Endometrial microvascular endothelial cells (primary cell): ENCODE data around the gene TGFB2. TPM values are rescaled to one million over a fixed set of nuclear protein-coding genes. Genes with fewer than 3 reads are reported as not detected.

Source experiments
- in situ Hi-C: cut with HindIII; loops from 2 replicates; pipeline ENCODE4 v1.10.0; 2017; ENCODE audit warnings: low sequenced_read_pairs, low pct_unique_long_range_greater_than_20kb; ENCODE audit errors: inconsistent ontology term
- total RNA-seq: library from RNA; depleted of rRNA; stranded (reverse); fragments of >200 nt; gene quantifications from one replicate; pipeline ENCODE4 v1.2.3, GENCODE V29; 2015; ENCODE audit errors: inconsistent ontology term

TGFB2 gene
- total RNA-seq, 1 donor from 2014 or later = 8.5 TPM

- in situ Hi-C loops = no loop called here
These were observed 16.4 kb upstream of the TGFB2 start for GRCh38 chr1:218328769-218329168.

DNA sequence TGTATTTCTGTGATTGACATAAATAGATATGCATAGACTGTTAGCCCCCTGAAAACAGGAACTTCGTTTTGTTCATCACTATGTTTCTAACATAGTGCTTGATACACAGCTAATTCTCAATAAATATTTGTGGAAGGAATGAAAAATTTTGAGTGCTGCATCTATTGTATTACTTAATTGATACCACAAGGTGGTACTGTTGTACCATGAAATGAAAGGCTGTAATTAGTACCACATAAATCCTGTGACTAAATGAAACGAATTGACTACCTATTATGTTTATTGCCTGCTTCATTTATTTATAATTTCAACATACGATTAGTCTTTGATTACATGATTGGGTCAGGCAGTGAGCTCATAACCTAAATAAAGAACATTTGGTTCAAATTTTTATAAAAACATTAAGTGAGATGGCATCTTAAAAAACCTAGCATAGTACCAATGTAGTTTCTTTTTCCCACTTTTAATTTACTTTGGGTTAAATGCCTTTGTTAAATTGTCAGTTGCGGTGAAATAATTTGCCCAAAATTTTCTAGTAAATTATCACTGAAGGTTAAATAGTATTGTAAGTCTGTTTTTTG, 15.0 kb upstream of the TGFB2 start:
- in situ Hi-C loops = no loop called here

GRCh38 chr1:218332416-218332815, 12.7 kb upstream of the TGFB2 start:
- in situ Hi-C loops = no loop called here

- in situ Hi-C loops = no loop called here
These were observed 8.8 kb upstream of the TGFB2 start for GRCh38 chr1:218336328-218336727.

DNA sequence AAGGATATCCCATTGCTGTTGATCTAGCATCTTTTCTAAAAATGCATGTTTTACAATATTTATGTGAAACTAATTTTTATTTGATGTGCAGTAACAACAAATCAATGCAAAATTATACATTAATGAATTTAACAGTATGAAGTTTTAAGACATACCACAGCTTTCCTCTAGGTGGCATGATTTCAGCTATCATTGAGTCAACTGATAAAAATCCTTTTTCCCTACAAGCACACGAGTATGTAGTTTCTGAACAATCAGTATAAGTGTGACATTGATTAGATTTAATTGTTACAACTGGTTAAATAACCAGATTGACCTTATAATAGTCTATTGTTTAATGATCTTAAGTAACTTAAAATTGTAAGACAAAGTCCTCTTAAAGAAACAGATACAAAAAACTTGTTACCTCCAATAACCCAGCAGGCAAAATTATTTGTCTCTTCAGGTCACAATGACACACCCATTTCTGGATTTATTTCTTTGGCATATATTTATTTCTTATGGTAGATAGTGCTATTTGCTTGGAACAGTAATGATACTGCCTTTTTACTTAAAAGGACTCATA, 5.8 kb upstream of the TGFB2 start:
- in situ Hi-C loops = no loop called here

GRCh38 chr1:218341325-218341724, 3.8 kb upstream of the TGFB2 start:
- in situ Hi-C loops = no loop called here

DNA sequence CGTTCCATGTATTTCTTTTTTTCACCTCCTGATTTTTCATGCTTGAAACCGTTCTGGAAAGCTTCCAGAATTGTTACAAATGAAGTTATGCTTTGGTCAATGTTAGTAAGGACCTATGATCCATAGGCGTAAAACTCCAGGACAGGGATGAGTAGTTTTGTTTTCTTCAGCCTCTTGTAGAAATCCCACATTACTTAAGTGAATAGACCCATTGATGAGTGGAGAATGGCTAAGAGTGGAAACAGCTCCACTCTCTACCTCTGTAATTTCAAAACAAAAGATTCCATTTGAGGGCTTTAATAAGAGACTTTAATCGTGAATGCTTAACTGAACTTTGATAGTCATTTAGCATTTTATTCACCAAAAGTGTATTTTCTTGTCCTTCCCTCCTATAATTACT, 3.0 kb upstream of the TGFB2 start:
- in situ Hi-C loops = no loop called here

DNA sequence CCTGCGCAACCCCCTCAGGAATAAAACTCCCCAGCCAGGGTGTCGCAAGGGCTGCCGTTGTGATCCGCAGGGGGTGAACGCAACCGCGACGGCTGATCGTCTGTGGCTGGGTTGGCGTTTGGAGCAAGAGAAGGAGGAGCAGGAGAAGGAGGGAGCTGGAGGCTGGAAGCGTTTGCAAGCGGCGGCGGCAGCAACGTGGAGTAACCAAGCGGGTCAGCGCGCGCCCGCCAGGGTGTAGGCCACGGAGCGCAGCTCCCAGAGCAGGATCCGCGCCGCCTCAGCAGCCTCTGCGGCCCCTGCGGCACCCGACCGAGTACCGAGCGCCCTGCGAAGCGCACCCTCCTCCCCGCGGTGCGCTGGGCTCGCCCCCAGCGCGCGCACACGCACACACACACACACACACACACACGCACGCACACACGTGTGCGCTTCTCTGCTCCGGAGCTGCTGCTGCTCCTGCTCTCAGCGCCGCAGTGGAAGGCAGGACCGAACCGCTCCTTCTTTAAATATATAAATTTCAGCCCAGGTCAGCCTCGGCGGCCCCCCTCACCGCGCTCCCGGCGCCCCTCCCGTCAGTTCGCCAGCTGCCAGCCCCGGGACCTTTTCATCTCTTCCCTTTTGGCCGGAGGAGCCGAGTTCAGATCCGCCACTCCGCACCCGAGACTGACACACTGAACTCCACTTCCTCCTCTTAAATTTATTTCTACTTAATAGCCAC, 696 bp downstream of the TGFB2 start:
- in situ Hi-C loops = no loop called here

- in situ Hi-C loops = no loop called here
These were observed 1.5 kb downstream of the TGFB2 start for GRCh38 chr1:218346391-218347204.

GRCh38 chr1:218347336-218347722, 2.2 kb downstream of the TGFB2 start:
- in situ Hi-C loops = no loop called here

- in situ Hi-C loops = no loop called here
These were observed 2.8 kb downstream of the TGFB2 start for GRCh38 chr1:218347723-218348627.

GRCh38 chr1:218348628-218349071, 3.5 kb downstream of the TGFB2 start:
- in situ Hi-C loops = no loop called here

GRCh38 chr1:218349348-218350034, 4.4 kb downstream of the TGFB2 start:
- in situ Hi-C loops = no loop called here

DNA sequence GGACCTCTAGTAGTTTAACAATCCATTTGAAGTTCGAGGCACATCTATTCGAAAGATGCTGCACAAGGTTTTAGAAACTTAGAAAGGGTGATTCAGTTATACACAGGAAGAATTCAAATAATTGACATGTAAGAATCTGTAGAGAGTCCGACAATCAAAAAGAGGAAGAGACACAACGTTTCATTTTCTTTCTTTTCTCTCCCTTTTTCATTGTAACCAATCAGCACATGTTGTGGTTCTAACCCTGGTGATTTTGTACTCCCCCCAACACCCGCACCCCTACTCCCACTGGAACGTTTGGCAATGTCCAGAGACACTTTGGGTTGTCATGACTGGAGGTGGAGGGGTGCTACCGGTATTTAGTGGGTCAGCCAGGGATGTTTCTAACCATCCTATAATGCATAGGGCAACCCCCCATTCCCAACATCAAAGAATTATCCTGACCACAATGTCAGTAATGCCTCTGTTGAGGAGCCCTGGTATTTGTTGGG, 4.9 kb downstream of the TGFB2 start:
- in situ Hi-C loops = no loop called here

DNA sequence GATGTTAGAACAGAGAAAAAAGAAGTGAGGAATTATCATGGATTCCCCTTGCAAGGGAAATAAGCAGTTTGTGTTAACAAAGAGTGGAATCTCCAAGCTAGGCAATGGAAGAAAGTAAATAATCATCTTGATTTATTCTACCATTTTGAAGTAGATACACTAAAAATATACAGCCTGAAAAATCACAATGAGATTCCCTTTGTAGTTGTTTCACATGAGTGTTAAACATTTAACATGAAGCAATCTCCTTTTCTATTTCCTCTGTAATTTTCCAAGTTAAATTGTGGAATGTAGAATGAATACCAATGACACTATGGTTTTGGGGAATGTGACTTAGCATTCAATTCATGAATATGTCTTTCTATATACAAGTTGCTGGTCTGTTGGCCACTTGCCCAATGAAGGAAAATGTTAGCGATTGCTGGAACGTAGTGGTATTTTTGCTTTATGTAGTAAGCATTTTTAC, 5.7 kb downstream of the TGFB2 start:
- in situ Hi-C loops = no loop called here

- in situ Hi-C loops = no loop called here
These were observed 6.4 kb downstream of the TGFB2 start for GRCh38 chr1:218351391-218352074.

GRCh38 chr1:218352075-218352438, 6.9 kb downstream of the TGFB2 start:
- in situ Hi-C loops = no loop called here
